OCI-LY7 (cell line): Measurements from ENCODE around the gene CTBP2. TPM values are rescaled to one million over a fixed set of nuclear protein-coding genes. Genes with fewer than 3 reads are reported as not detected.

ENCODE experiments used
- BruUV-seq: library from RNA; stranded (reverse); fragments of 400-500 nt; replicated peaks from 2 replicates; lab custom pipeline; 2021; lab: Mats Ljungman, UMichigan
- CTCF ChIA-PET: fragments of 300-600 bp; sonication (Branson Sonifier 250); formaldehyde crosslinking; loops from one replicate; lab custom pipeline; 2022; ENCODE audit warnings: antibody characterized with exemption; ENCODE audit not compliant: unreplicated experiment; lab: Charles Lee
- POLR2A ChIA-PET: fragments of 300-600 bp; sonication (Branson Sonifier 250); formaldehyde crosslinking; loops from one replicate; lab custom pipeline; 2022; ENCODE audit warnings: antibody characterized with exemption; lab: Charles Lee
- DNase-seq: peaks from one replicate; pipeline ENCODE4 v3.0.0-alpha.2; 2015; ENCODE audit warnings: low spot score
- H2AFZ ChIP-seq: fragments of 200-600 bp; sonication (generic), shearing (Covaris generic); 2 replicates; pipeline ENCODE4 v1.6.1; 2014; ENCODE audit warnings: mild to moderate bottlenecking, antibody characterized with exemption, low read length, moderate library complexity
- H3K27ac ChIP-seq: fragments of 200-600 bp; sonication (generic); 2 replicates; pipeline ENCODE4 v1.5.1; 2014; ENCODE audit warnings: mixed run types, low read depth, mild to moderate bottlenecking, moderate library complexity, low read length, inconsistent platforms; ENCODE audit not compliant: poor library complexity, severe bottlenecking
- H3K36me3 ChIP-seq: fragments of 200-600 bp; sonication (generic); 2 replicates; pipeline ENCODE4 v1.6.1; 2014; ENCODE audit warnings: mild to moderate bottlenecking, antibody characterized with exemption, low read length, moderate library complexity, mixed read lengths; ENCODE audit not compliant: insufficient read depth
- H3K4me1 ChIP-seq: fragments of 200-600 bp; sonication (generic); 2 replicates; pipeline ENCODE4 v1.5.1; 2014; ENCODE audit warnings: mild to moderate bottlenecking, low read length; ENCODE audit not compliant: insufficient read depth, poor library complexity, severe bottlenecking
- H3K4me2 ChIP-seq: fragments of 200-600 bp; sonication (generic); 2 replicates; pipeline ENCODE4 v1.6.1; 2014; ENCODE audit warnings: mild to moderate bottlenecking, low read length
- H3K4me3 ChIP-seq: fragments of 200-600 bp; sonication (generic); 2 replicates; pipeline ENCODE4 v1.5.1; 2014; ENCODE audit warnings: mild to moderate bottlenecking, low read depth, low read length; ENCODE audit not compliant: poor library complexity, severe bottlenecking
- H3K79me2 ChIP-seq: fragments of 200-600 bp; sonication (generic); 2 replicates; pipeline ENCODE4 v1.6.1; 2016; ENCODE audit warnings: low read depth, mild to moderate bottlenecking, low read length, moderate library complexity, mixed read lengths; ENCODE audit not compliant: insufficient read depth
- H3K9me2 ChIP-seq: fragments of 200-600 bp; sonication (generic); 2 replicates; pipeline ENCODE4 v1.6.1; 2016; ENCODE audit warnings: mild to moderate bottlenecking, low read length, mixed read lengths; ENCODE audit not compliant: insufficient read depth
- H3K9me3 ChIP-seq: fragments of 200-600 bp; sonication (generic); 2 replicates; pipeline ENCODE4 v1.6.1; 2014; ENCODE audit warnings: mild to moderate bottlenecking, mixed run types, low read length, mixed read lengths
- H4K20me1 ChIP-seq: fragments of 200-600 bp; sonication (generic); 2 replicates; pipeline ENCODE4 v1.6.1; 2014; ENCODE audit warnings: mild to moderate bottlenecking, antibody characterized with exemption, low read length, moderate library complexity, mixed read lengths; ENCODE audit not compliant: insufficient read depth
- EZH2phosphoT487 ChIP-seq: fragments of 200-600 bp; sonication (generic); IDR thresholded peaks from 2 replicates; pipeline ENCODE4 v1.6.1; 2018; ENCODE audit warnings: low read depth, borderline replicate concordance, mild to moderate bottlenecking, mixed run types, antibody characterized with exemption, low read length, moderate library complexity, mixed read lengths
- intact Hi-C: fragments of 100-400 bp; cut with micrococcal nuclease; formaldehyde crosslinking; loops from one replicate; pipeline ENCODE4 v1.10.0; 2022; ENCODE audit not compliant: unreplicated experiment
- total RNA-seq, 2 experiments: library from RNA; depleted of rRNA in 1 of 2; stranded (reverse); fragments of >200 nt in 1 of 2; shearing (Covaris generic) in 1 of 2; gene quantifications; 2 replicates each; pipeline ENCODE4 v1.2.3, GENCODE V29; 2014 to 2022
- TF ChIP-seq, protein P1 (sequence below): fragments of 200-600 bp; sonication (generic); conservative IDR thresholded peaks from 2 replicates; pipeline ENCODE4 v1.5.1; 2014; ENCODE audit warnings: mild to moderate bottlenecking, antibody characterized with exemption, low read length, moderate library complexity, mixed read lengths

Gene CTBP2
- total RNA-seq, 2 experiments from 2014 or later, result not detected

DNA sequence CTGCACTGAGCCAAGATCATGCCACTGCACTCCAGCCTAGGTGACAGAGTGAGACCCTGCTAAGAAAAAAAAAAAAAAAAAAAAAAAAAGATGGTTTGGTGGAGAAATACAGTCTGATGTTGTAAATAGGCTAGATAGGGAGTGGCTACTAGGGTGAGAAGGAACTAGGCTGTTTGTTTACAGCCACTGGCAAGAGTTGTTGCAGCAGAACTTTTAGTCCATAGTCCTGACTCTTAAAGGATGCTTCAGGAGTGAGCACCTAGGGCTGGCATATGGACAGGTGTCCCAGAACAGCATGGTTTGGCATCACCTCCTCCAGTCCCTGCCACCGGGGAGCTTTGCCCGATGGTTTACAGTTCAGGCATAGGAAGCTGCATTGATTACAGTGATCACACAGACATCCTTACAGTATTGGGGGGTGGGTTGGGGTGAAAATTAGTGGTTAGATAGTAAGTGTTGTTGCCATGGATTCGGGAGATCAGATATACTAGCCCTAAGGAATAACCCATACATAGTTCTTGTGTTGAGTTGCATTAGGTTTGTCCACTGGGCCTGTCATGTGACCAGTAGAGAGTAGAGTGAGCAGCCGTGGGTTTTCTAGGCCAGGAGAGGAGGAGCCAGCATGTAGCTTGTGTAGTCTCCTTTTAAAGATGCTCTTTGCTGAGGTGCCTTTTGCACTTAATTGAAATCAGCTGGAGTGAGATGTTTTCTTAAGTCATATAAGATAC is 182.6 kb downstream of the CTBP2 start:
- peaks cover 54% of the 10 kb centered on the region for H3K36me3 ChIP-seq
- DNase-seq, result no peak
- no peak for TF ChIP-seq EZH2phosphoT487
- TF ChIP-seq, protein P1, sequence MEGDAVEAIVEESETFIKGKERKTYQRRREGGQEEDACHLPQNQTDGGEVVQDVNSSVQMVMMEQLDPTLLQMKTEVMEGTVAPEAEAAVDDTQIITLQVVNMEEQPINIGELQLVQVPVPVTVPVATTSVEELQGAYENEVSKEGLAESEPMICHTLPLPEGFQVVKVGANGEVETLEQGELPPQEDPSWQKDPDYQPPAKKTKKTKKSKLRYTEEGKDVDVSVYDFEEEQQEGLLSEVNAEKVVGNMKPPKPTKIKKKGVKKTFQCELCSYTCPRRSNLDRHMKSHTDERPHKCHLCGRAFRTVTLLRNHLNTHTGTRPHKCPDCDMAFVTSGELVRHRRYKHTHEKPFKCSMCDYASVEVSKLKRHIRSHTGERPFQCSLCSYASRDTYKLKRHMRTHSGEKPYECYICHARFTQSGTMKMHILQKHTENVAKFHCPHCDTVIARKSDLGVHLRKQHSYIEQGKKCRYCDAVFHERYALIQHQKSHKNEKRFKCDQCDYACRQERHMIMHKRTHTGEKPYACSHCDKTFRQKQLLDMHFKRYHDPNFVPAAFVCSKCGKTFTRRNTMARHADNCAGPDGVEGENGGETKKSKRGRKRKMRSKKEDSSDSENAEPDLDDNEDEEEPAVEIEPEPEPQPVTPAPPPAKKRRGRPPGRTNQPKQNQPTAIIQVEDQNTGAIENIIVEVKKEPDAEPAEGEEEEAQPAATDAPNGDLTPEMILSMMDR, result no peak
- ChIA-PET CTCF (interaction anchor here (0.6 kb wide), 1 partner anchor 52 kb away, joined by 7 read pairs; no protein-coding TSS in a partner anchor), POLR2A (interaction anchor here (0.6 to 1.3 kb wide), 3 partner anchors 15 to 252 kb away, joined by 3 to 4 read pairs (median 3); no protein-coding TSS in a partner anchor)
- H2AFZ ChIP-seq, result no peak overlapping the region
- H3K9me3 ChIP-seq, result no peaks in the 10 kb centered on the region
- no peaks in the 10 kb centered on the region for H3K4me1 ChIP-seq
- peaks cover 13% of the 10 kb centered on the region for H3K79me2 ChIP-seq
- no TSS peak for BruUV-seq
- intact Hi-C loops, result no loop called here
- H3K27ac ChIP-seq, result no peak overlapping the region
- H3K9me2 ChIP-seq, result no peaks in the 10 kb centered on the region
- H3K4me3 ChIP-seq, result no peak overlapping the region
- H3K4me2 ChIP-seq, result no peak overlapping the region
- no peaks in the 10 kb centered on the region for H4K20me1 ChIP-seq

DNA sequence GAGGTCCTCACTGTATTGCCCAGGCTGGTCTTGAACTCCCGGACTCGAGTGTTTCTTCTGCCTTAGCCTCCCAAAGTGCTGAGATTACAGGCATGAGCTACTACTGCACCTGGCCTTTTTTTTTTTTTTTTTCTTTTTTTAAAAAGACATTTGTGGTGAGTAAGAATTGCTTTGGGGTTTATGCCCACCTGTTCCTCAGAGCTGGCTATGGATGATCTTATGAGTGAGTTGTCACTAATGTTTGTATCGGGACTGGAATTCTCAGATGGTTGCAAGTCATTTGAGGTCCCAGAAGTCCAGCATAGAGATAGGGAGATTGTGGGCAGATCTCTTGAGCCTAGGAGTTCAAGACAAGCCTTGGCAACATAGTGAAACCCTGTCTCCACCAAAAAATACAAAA is 183.2 kb downstream of the CTBP2 start:
- no peak overlapping the region for H2AFZ ChIP-seq
- H3K4me2 ChIP-seq, result no peak overlapping the region
- H3K79me2 ChIP-seq, result peaks cover 13% of the 10 kb centered on the region
- intact Hi-C loops, result no loop called here
- BruUV-seq, result no TSS peak
- H3K36me3 ChIP-seq, result peaks cover 51% of the 10 kb centered on the region
- no peak for TF ChIP-seq EZH2phosphoT487
- TF ChIP-seq, protein P1, result no peak
- H3K27ac ChIP-seq, result no peak overlapping the region
- no peak for DNase-seq
- no peaks in the 10 kb centered on the region for H3K4me1 ChIP-seq
- 0 out of 2 replicates have a peak, but pooled peaks cover under 1% of the 10 kb centered on the region for H4K20me1 ChIP-seq
- ChIA-PET CTCF (interaction anchor here (0.6 kb wide), 1 partner anchor 51 kb away, joined by 7 read pairs; no protein-coding TSS in a partner anchor), POLR2A (interaction anchor here (1.4 kb wide), 1 partner anchor 11 kb away, joined by 8 read pairs; no protein-coding TSS in a partner anchor)
- no peaks in the 10 kb centered on the region for H3K9me3 ChIP-seq
- no peak overlapping the region for H3K4me3 ChIP-seq
- H3K9me2 ChIP-seq, result no peaks in the 10 kb centered on the region
